Skin epidermis (tissue), 12 donors: ENCODE measurements around the gene LSM14B.
A peak's percentile ranks its signal among the peaks of the same experiment; 100 is the strongest.

Source experiments
- H3K27ac ChIP-seq, 21 experiments: fragments of 200-600 bp; sonication (generic) in 11 of 21; one replicate each; pipeline ENCODE4 v1.5.0; 2020; ENCODE audit warnings: mild to moderate bottlenecking in 3 of 21, inconsistent platforms in 2 of 21, moderate library complexity in 2 of 21
- H3K4me3 ChIP-seq, 7 experiments: fragments of 200-600 bp; sonication (generic) in 2 of 7; one replicate each; pipeline ENCODE4 v1.5.0; 2020; ENCODE audit warnings: inconsistent platforms in 2 of 7, mild to moderate bottlenecking in 2 of 7, moderate library complexity in 1 of 7

LSM14B gene

GRCh38 chr20:62157387-62158087, 35.3 kb downstream of the LSM14B start:
- no peak overlapping the region for H3K4me3 ChIP-seq

GRCh38 chr20:62158088-62158400, 35.8 kb downstream of the LSM14B start:
- Histone ChIP-seq H3K4me3 (no peak overlapping the region), H3K27ac (no peak overlapping the region)

More at GRCh38 chr20:62157387-62158087, 35.3 kb downstream of the LSM14B start:
- H3K27ac ChIP-seq, result no peak overlapping the region

- Histone ChIP-seq H3K4me3 (no peak overlapping the region), H3K27ac (no peak overlapping the region)
Observed at GRCh38 chr20:62158541-62158940, 36.3 kb downstream of the LSM14B start.

- Histone ChIP-seq H3K4me3 (no peak overlapping the region), H3K27ac (peak overlapping the region in 3 of 21 experiments; percentile 9 to 48 (median 32))
Observed at GRCh38 chr20:62159052-62159451, 36.8 kb downstream of the LSM14B start.

GRCh38 chr20:62159839-62160238, 37.6 kb downstream of the LSM14B start:
- Histone ChIP-seq H3K4me3 (no peak overlapping the region), H3K27ac (peak overlapping the region in 5 of 21 experiments; percentile 9 to 49 (median 32))

GRCh38 chr20:62160253-62160652, 38.0 kb downstream of the LSM14B start:
- no peak overlapping the region for H3K27ac ChIP-seq
- H3K4me3 ChIP-seq, result no peak overlapping the region

GRCh38 chr20:62160876-62161275, 38.6 kb downstream of the LSM14B start:
- H3K27ac ChIP-seq, result peak overlapping the region in 1 of 21 experiments; percentile 69
- H3K4me3 ChIP-seq, result no peak overlapping the region

GRCh38 chr20:62161347-62161746, 39.1 kb downstream of the LSM14B start:
- Histone ChIP-seq H3K4me3 (no peak overlapping the region), H3K27ac (peak overlapping the region in 2 of 21 experiments; percentile 17 to 69)

GRCh38 chr20:62162765-62163484, 40.6 kb downstream of the LSM14B start:
- Histone ChIP-seq H3K27ac (peak overlapping the region in 1 of 21 experiments; percentile 54), H3K4me3 (no peak overlapping the region)

- H3K4me3 ChIP-seq, result no peak overlapping the region
- H3K27ac ChIP-seq, result peak overlapping the region in 1 of 21 experiments; percentile 54
Observed at GRCh38 chr20:62163485-62163865, 41.2 kb downstream of the LSM14B start.

GRCh38 chr20:62163986-62164762, 41.9 kb downstream of the LSM14B start:
- no peak overlapping the region for H3K4me3 ChIP-seq

GRCh38 chr20:62164879-62165761, 42.8 kb downstream of the LSM14B start:
- Histone ChIP-seq H3K27ac (no peak overlapping the region), H3K4me3 (no peak overlapping the region)

More at GRCh38 chr20:62163986-62164762, 41.9 kb downstream of the LSM14B start:
- peak overlapping the region in 1 of 21 experiments; percentile 54 for H3K27ac ChIP-seq

- H3K4me3 ChIP-seq, result no peak overlapping the region
- H3K27ac ChIP-seq, result no peak overlapping the region
Observed at GRCh38 chr20:62165762-62166399, 43.6 kb downstream of the LSM14B start.

GRCh38 chr20:62167474-62167873, 45.2 kb downstream of the LSM14B start:
- Histone ChIP-seq H3K4me3 (no peak overlapping the region), H3K27ac (no peak overlapping the region)

- Histone ChIP-seq H3K4me3 (no peak overlapping the region), H3K27ac (no peak overlapping the region)
Observed at GRCh38 chr20:62168061-62168460, 45.8 kb downstream of the LSM14B start.

GRCh38 chr20:62168890-62169435, 46.7 kb downstream of the LSM14B start:
- Histone ChIP-seq H3K27ac (no peak overlapping the region), H3K4me3 (no peak overlapping the region)

GRCh38 chr20:62170536-62170935, 48.3 kb downstream of the LSM14B start:
- Histone ChIP-seq H3K4me3 (no peak overlapping the region), H3K27ac (no peak overlapping the region)

- no peak overlapping the region for H3K27ac ChIP-seq
- no peak overlapping the region for H3K4me3 ChIP-seq
Observed at GRCh38 chr20:62171245-62171644, 49.0 kb downstream of the LSM14B start.

GRCh38 chr20:62172666-62173065, 50.4 kb downstream of the LSM14B start:
- no peak overlapping the region for H3K4me3 ChIP-seq
- H3K27ac ChIP-seq, result no peak overlapping the region
